GM12892 (cell line): ENCODE measurements around the gene PREX1.

Source experiments
- POLR2A ChIP-seq: IDR thresholded peaks from 2 replicates; pipeline ENCODE4 v1.6.1; 2011; ENCODE audit warnings: low read depth, low read length, control low read depth
- POLR2AphosphoS5 ChIP-seq: IDR thresholded peaks from 2 replicates; pipeline ENCODE4 v1.6.1; 2011; ENCODE audit warnings: low read depth, low read length, control low read depth
- TAF1 ChIP-seq: IDR thresholded peaks from 2 replicates; pipeline ENCODE4 v1.6.1; 2011; ENCODE audit warnings: low read depth, mild to moderate bottlenecking, control low read depth, low read length, borderline replicate concordance

DNA sequence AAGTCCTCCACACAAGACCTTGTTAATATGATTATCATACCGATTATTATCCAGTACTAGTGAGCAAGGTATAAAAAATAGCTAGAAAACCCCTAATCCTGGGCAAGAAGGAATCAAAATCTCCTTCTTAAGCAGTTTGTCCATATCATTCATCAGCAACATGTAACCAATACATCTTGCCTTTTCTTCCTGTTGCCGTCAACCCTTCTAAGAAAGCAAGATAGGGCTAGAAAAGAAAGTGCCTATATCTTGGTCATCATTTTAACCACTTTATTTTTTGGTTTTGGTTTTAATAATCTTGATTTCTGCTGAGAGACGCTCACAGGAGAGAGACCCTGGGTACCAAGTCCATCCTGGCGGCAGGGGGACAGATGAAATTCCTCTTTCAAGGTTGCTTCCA is 27.2 kb upstream of the PREX1 start:
- TF ChIP-seq POLR2AphosphoS5 (no peak), POLR2A (no peak), TAF1 (no peak)
